Muscle layer of colon (tissue), 2 donors: ENCODE measurements around the gene MYL2.

Source experiments
- H3K27ac ChIP-seq: one replicate; pipeline ENCODE4 v1.7.0; 2013; ENCODE audit warnings: low read depth, mild to moderate bottlenecking, low read length, moderate library complexity
- H3K27me3 ChIP-seq, 2 donors: one replicate each; pipeline ENCODE4 v1.7.0; 2013; ENCODE audit warnings: low read length in 2 of 2, mild to moderate bottlenecking in 2 of 2; ENCODE audit not compliant: insufficient read depth in 2 of 2, control insufficient read depth in 1 of 2
- H3K36me3 ChIP-seq: one replicate; pipeline ENCODE4 v1.7.0; 2013; ENCODE audit warnings: mild to moderate bottlenecking, low read length; ENCODE audit not compliant: insufficient read depth
- H3K4me1 ChIP-seq: one replicate; pipeline ENCODE4 v1.7.0; 2013; ENCODE audit warnings: mild to moderate bottlenecking, low read length; ENCODE audit not compliant: insufficient read depth
- H3K4me3 ChIP-seq, 2 donors: one replicate each; pipeline ENCODE4 v1.7.0; 2013; ENCODE audit warnings: low read length in 2 of 2, low read depth in 1 of 2, mild to moderate bottlenecking in 1 of 2, moderate library complexity in 1 of 2
- H3K9ac ChIP-seq: one replicate; pipeline ENCODE4 v1.7.0; 2013; ENCODE audit warnings: low read length
- H3K9me3 ChIP-seq: one replicate; pipeline ENCODE4 v1.7.0; 2013; ENCODE audit warnings: mild to moderate bottlenecking, low read length
- donor health status: abdominal sarcoma.
- donor health status: Adenocarcinoma of cecum.

Gene MYL2

DNA sequence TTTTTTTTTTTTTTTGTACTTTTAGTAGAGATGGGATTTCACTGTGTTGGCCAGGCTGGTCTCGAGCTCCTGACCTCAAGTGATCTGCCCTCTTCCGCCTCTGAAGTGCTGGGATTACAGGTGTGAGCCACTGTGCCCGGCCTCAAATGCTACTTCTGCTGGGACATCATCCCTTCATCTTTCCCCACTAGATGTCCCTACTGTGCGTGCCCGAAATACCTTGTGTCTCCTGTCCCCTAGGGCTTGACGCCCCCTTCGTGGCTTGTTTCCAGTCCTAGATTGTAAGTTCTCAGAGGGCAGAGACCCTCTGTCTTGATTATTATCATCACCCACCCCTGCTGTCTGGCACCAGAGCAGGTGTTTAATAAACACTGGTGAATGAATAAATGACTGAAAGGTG, 58.6 kb downstream of the MYL2 start:
- Histone ChIP-seq H3K9me3 (no peaks in the 10 kb centered on the region), H3K9ac (no peak overlapping the region), H3K36me3 (no peaks in the 10 kb centered on the region), H3K27me3 (no peaks in the 10 kb centered on the region), H3K27ac (no peak overlapping the region), H3K4me1 (no peaks in the 10 kb centered on the region), H3K4me3 (no peak overlapping the region)
